H1 (cell line): ENCODE measurements around the gene COL8A1. TPM values are rescaled to one million over a fixed set of nuclear protein-coding genes. Genes with fewer than 3 reads are reported as not detected.

Experiments
- BCL11A ChIP-seq, 2 experiments: IDR thresholded peaks; one replicate each; pipeline ENCODE4 v1.6.1; 2011; ENCODE audit warnings: low read depth in 2 of 2, low read length in 2 of 2, mild to moderate bottlenecking in 2 of 2
- BRCA1 ChIP-seq: IDR thresholded peaks from 2 replicates; pipeline ENCODE4 v1.6.1; 2012; ENCODE audit warnings: low read depth, low read length, improper control_type of control experiment
- GTF2F1 ChIP-seq: IDR thresholded peaks from 2 replicates; pipeline ENCODE4 v1.6.1; 2012; ENCODE audit warnings: low read depth, low read length, improper control_type of control experiment, borderline replicate concordance
- JUN ChIP-seq: IDR thresholded peaks from 2 replicates; pipeline ENCODE4 v1.6.1; 2011; ENCODE audit warnings: low read depth, mild to moderate bottlenecking, improper control_type of control experiment, low read length
- MAFK ChIP-seq: IDR thresholded peaks from 2 replicates; pipeline ENCODE4 v1.6.1; 2012; ENCODE audit warnings: low read depth, mild to moderate bottlenecking, improper control_type of control experiment, low read length
- POLR2A ChIP-seq, 2 experiments: IDR thresholded peaks; 1 replicate in 1 of 2; 2 replicates in 1 of 2; pipeline ENCODE4 v1.6.1; 2011; ENCODE audit warnings: low read depth in 2 of 2, low read length in 2 of 2, mild to moderate bottlenecking in 2 of 2; ENCODE audit errors: control extremely low read depth in 1 of 2
- polyA plus RNA-seq, 7 experiments: library from polyadenylated mRNA; depleted of rRNA in 3 of 7; stranded (reverse) in 5 of 7; unstranded in 2 of 7; fragments of >200 nt in 5 of 7; fragments of 200-250 nt in 2 of 7; gene quantifications; 1 replicate in 5 of 7; 2 replicates in 1 of 7; 4 replicates in 1 of 7; pipeline versions ENCODE4 v1.2.1 to v1.2.3, GENCODE V29; 2011 to 2013; ENCODE audit warnings: missing spikeins in 2 of 7, mixed read lengths in 2 of 7
- total RNA-seq: library from RNA; stranded (reverse); fragmentation: NEBNext Ultra II Directional; extraction: Animal tissue kit (Norgen Biotek cat#: 25700); gene quantifications from 2 replicates; pipeline ENCODE4 v1.2.1, GENCODE V29; 2021

Gene COL8A1
- total and polyA plus RNA-seq, 2 of the 8 experiments (the other 6 are each of a cell fraction or from before 2014, with no cell fraction given) = 0.21 to 1.2 TPM

GRCh38 chr3:99762901-99763300 lies 124.5 kb downstream of the COL8A1 start (continued):
- TF ChIP-seq GTF2F1 (no peak), JUN (no peak), POLR2A (IDR thresholded peaks at IDR 0.05; ENCODE audit: control extremely low read depth in 1 of 2, low read depth in 2 of 2, low read length in 2 of 2) (no peak), BCL11A (IDR thresholded peaks at IDR 0.05; ENCODE audit: low read depth in 2 of 2, low read length in 2 of 2) (no peak), MAFK (no peak), BRCA1 (no peak)
- TF ChIP-seq, all 59 proteins: peak for 0
